ENCODE results near the gene ADGRV1.
"Not testable (repeated sequence)": the region's sequence is repeated elsewhere in the genome, so short reads cannot be mapped to it uniquely, and the experiment has no call there.

ADGRV1 gene

GRCh38 chr5:91052977-91053740 is 494.6 kb downstream of the ADGRV1 start:
- DNase-seq: peak; percentile 62
- in situ Hi-C loops (cut with MboI; ENCODE audit: low pct_unique_long_range_greater_than_20kb, low sequenced_read_pairs): no loop called here

- DNase-seq: no peak
- in situ Hi-C loops (cut with MboI; ENCODE audit: low pct_unique_long_range_greater_than_20kb, low sequenced_read_pairs): no loop called here
Observed at GRCh38 chr5:91053741-91054025, 495.1 kb downstream of the ADGRV1 start.

GRCh38 chr5:91058155-91058554 is 499.6 kb downstream of the ADGRV1 start:
- no peak for DNase-seq

GRCh38 chr5:91058575-91058974 is 500.0 kb downstream of the ADGRV1 start:
- in situ Hi-C loops (cut with MboI; ENCODE audit: low pct_unique_long_range_greater_than_20kb, low sequenced_read_pairs): no loop called here
- DNase-seq: no peak

More at GRCh38 chr5:91058155-91058554, 499.6 kb downstream of the ADGRV1 start:
- in situ Hi-C loops (cut with MboI; ENCODE audit: low pct_unique_long_range_greater_than_20kb, low sequenced_read_pairs): no loop called here

GRCh38 chr5:91059409-91059808 is 500.8 kb downstream of the ADGRV1 start:
- in situ Hi-C loops (cut with MboI; ENCODE audit: low pct_unique_long_range_greater_than_20kb, low sequenced_read_pairs): no loop called here
- DNase-seq: no peak

- no peak for DNase-seq
- in situ Hi-C loops (cut with MboI; ENCODE audit: low pct_unique_long_range_greater_than_20kb, low sequenced_read_pairs): no loop called here
Observed at GRCh38 chr5:91061094-91061493, 502.5 kb downstream of the ADGRV1 start.

- in situ Hi-C loops (cut with MboI; ENCODE audit: low pct_unique_long_range_greater_than_20kb, low sequenced_read_pairs): no loop called here
- peak; percentile 28 for DNase-seq
Observed at GRCh38 chr5:91061946-91062562, 503.5 kb downstream of the ADGRV1 start.

- in situ Hi-C loops (cut with MboI; ENCODE audit: low pct_unique_long_range_greater_than_20kb, low sequenced_read_pairs); DNase-seq: not testable (repeated sequence)
Observed at GRCh38 chr5:91063098-91063690, 504.6 kb downstream of the ADGRV1 start.

GRCh38 chr5:91065496-91065895 is 506.9 kb downstream of the ADGRV1 start:
- in situ Hi-C loops (cut with MboI; ENCODE audit: low pct_unique_long_range_greater_than_20kb, low sequenced_read_pairs): no loop called here
- DNase-seq: no peak

GRCh38 chr5:91069364-91069763 is 510.8 kb downstream of the ADGRV1 start:
- no peak for DNase-seq
- in situ Hi-C loops (cut with MboI; ENCODE audit: low pct_unique_long_range_greater_than_20kb, low sequenced_read_pairs): no loop called here

GRCh38 chr5:91070761-91071550 is 512.4 kb downstream of the ADGRV1 start:
- DNase-seq: peak; percentile 16
- in situ Hi-C loops (cut with MboI; ENCODE audit: low pct_unique_long_range_greater_than_20kb, low sequenced_read_pairs): no loop called here

GRCh38 chr5:91072881-91073280 is 514.3 kb downstream of the ADGRV1 start:
- DNase-seq: no peak
- in situ Hi-C loops (cut with MboI; ENCODE audit: low pct_unique_long_range_greater_than_20kb, low sequenced_read_pairs): no loop called here

GRCh38 chr5:91074615-91075014 is 516.0 kb downstream of the ADGRV1 start:
- in situ Hi-C loops (cut with MboI; ENCODE audit: low pct_unique_long_range_greater_than_20kb, low sequenced_read_pairs): no loop called here
- no peak for DNase-seq

- in situ Hi-C loops (cut with MboI; ENCODE audit: low pct_unique_long_range_greater_than_20kb, low sequenced_read_pairs): no loop called here
- DNase-seq: no peak
Observed at GRCh38 chr5:91076138-91076537, 517.5 kb downstream of the ADGRV1 start.

GRCh38 chr5:91077623-91078022 is 519.0 kb downstream of the ADGRV1 start:
- in situ Hi-C loops (cut with MboI; ENCODE audit: low pct_unique_long_range_greater_than_20kb, low sequenced_read_pairs): no loop called here
- no peak for DNase-seq

GRCh38 chr5:91079037-91079436 is 520.4 kb downstream of the ADGRV1 start:
- in situ Hi-C loops (cut with MboI; ENCODE audit: low pct_unique_long_range_greater_than_20kb, low sequenced_read_pairs): no loop called here
- DNase-seq: no peak

GRCh38 chr5:91089758-91090157 is 531.2 kb downstream of the ADGRV1 start:
- in situ Hi-C loops (cut with MboI; ENCODE audit: low pct_unique_long_range_greater_than_20kb, low sequenced_read_pairs): no loop called here
- no peak for DNase-seq

- in situ Hi-C loops (cut with MboI; ENCODE audit: low pct_unique_long_range_greater_than_20kb, low sequenced_read_pairs): no loop called here
- no peak for DNase-seq
Observed at GRCh38 chr5:91090995-91091394, 532.4 kb downstream of the ADGRV1 start.

- in situ Hi-C loops (cut with MboI; ENCODE audit: low pct_unique_long_range_greater_than_20kb, low sequenced_read_pairs): no loop called here
- DNase-seq: no peak
Observed at GRCh38 chr5:91091471-91092234, 533.1 kb downstream of the ADGRV1 start.
